Activated CD4-positive, alpha-beta T cell treated with anti-CD3 and anti-CD28 coated beads, Interleukin-2, Interleukin-6, amounts not matched to agents 100 ng/mL and 50 ng/mL, durations not matched to agents 16 hours and 8 hours (primary cell): Measurements from ENCODE around the gene LMO2.

Experiments used
- DNase-seq: peaks from one replicate; pipeline ENCODE4 v3.0.0-alpha.2; 2020

Gene LMO2

DNA sequence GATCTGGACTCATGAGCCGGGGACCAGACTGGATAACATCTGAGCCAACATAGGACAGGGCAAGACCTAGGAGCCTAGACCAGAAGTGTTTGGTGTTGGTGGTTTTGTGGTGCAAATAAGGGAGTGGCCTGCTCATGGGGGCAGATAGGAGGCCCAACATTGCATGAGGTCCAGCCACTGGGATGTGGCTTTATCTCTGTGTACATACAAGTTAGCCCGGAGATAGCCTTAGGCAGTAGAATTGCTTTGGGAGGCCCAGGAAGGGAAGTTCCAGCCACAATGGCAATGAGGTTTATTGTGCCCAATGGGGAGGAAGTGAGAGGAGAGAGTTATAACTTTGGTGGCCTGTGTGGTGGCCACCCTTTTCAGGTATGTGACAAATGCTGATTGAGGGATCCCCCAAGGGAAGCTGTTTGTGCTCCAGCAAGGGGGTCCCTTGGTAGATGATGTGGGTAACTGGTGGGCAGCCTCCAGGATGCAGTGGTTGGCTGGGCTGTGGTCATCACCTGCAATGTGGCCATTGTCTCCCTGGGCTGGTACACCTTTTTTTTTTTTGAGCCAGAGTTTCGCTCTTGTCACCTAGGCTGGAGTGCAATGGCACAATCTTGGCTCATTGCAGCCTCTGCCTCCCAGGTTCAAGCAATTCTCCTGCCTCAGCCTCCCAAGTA is 6.4 kb downstream of the LMO2 start:
- no peak for DNase-seq

DNA sequence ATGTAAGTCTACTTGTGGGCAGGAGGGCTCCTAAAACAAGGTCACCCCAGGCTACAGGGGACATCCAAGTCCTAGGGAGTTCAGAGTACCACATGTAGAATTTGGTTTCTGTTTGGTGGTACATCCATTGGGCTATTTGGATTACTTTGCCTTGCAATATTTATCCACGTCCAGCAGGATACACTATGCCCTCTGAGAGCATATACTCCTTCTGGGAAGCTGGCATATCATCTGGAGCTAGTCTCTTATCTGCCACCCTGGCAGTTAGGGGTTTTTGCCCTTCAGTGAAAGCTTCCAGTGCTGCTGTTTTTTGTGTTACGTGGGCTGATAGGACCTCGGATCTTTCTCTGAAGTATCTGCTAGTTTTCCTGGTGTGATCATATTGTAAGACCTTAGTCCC is 7.3 kb downstream of the LMO2 start:
- DNase-seq: no peak

DNA sequence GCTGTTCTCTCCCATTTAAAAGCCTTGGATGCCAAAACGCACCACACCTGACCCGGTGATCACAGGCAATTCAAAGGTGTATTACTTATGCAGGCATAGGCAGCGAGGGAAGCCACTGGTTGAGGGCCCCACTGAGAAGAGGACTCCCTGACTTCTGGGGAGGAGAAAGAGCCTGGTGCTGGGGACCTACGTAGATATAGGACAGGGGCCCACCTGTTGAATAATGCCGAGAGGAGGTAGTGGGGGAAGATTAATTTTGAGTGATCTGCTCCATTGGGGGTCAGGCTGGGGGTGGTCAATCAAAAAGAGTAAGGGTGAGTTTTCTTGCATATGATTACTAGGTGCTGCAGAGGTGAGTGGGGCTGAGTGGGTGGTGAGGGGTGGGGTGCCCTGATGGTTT is 7.8 kb downstream of the LMO2 start:
- no peak for DNase-seq

DNA sequence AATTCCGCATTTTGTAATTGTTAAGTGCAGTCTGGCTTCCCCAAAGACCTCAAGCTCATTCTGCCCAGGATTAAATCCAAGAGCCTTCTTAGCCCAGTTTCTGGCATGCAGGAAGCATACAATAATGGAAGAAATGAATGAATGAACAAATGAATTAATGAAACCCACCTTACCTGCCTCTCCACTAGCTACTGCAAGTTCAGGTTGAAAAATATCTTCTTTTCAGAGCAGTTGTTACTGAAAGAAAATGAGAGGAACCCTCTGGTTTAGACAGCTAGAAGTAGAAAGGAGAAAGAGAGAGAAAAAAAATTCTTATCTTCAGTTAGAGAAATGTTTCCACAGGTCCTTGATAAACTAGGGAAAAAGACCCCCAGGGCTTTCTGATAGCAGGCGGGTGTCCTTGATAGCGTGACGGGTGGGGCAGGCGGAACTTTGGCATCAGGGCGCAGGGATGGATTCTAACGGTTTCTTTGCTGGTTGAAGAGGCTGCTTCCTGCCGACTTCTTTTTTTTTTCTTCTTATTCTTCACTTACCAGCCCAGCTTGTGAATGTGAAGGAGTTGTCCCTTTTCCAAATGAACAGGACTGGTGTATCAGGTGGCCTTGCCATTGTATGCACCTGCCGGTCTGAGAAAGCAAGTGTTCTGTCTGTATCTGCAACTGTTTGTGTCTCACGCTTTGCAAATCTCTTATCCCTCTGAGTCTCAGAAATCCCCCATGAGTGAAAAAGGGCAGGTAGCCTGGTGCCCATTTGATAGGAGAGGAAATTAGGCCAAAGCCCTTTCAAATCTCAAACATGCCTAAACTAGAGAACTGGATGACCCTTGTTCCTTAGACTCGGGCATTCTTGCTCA is 10.0 kb downstream of the LMO2 start:
- no peak for DNase-seq

DNA sequence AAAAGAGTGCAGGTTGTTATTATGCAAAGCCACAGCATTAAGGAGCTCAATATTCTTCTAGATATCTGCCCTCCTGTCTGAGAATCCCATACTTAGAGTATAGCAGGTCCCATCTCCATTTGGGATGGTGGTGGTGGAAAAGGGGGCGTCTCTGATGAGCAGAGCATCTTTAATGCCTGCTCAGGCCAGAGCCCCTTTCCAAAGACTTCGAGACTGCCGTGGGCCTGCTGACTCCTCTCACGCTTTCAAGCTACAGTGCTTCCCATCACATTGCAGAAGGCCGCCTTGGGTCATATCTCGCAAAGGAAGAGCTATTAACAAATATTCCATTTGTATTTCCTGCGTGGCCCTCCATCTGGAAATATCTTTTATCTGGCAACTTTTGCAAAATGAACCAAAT is 10.9 kb downstream of the LMO2 start:
- no peak for DNase-seq

DNA sequence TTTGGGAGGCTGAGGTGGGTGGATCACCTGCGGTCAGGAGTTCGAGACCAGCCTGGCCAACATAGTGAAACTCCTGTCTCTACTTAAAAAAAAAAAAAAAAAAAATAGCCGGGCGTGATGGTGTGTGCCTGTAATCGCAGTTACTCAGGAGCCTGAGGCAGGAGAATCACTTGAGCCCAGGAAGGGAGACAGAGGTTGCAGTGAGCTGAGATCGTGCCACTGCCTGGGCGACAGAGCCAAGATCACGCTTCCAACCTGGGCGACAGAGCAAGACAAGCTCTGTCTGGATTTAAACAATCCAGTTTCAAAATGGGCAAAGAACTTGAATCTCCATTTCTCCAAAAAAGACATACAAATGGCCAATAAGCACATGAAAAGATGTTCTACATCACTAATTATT is 12.5 kb downstream of the LMO2 start:
- DNase-seq: no peak

DNA sequence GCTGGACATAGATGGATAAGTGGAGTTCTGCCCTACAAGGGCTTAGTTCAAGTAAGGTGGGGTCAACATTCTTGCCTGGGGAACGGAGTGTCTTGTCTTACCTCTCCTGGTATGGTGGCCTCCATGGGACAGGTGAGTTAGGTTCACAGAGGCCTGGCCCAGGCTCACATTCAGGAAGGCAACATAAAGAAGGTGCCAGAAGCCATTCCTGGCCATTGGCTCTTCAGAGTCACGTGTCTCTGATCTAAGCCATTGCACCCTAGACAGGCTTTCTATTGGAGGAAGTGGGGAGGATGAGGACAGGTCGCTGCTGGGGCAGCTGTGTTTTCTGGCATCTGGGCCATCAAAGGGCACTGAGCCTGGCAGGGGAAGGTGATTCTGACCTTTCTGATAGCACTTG is 14.8 kb downstream of the LMO2 start:
- no peak for DNase-seq

GRCh38 chr11:33875621-33876294 is 16.1 kb downstream of the LMO2 start:
- no peak for DNase-seq

- DNase-seq: no peak
Measured at GRCh38 chr11:33874910-33875490, 16.9 kb downstream of the LMO2 start.

GRCh38 chr11:33874433-33874832 is 17.4 kb downstream of the LMO2 start:
- no peak for DNase-seq

- no peak for DNase-seq
Measured at GRCh38 chr11:33869481-33870422, 22.1 kb downstream of the LMO2 start.

GRCh38 chr11:33868647-33869461 is 23.0 kb downstream of the LMO2 start:
- no peak for DNase-seq

GRCh38 chr11:33867996-33868646 is 23.8 kb downstream of the LMO2 start:
- DNase-seq: no peak

DNA sequence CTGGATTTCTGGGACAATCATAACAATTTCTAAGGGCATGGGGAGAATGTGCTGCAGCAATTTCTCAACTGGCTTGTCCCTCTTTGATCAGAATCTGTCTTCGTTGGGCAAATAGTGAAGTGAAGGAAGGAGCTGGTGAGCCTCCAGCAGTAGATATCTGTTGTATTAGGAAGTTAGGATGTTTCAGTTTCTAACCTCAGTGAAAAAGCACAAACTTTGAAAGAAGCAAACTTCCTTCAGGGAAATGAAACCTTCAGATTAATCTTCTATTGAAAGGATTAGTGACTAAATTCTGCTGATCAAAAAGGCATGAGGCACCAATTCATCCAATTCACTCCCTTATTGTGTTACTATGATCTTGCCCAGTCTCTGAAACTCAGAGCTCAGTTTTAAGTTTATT is 24.3 kb downstream of the LMO2 start:
- no peak for DNase-seq

GRCh38 chr11:33866936-33867335 is 24.9 kb downstream of the LMO2 start:
- DNase-seq: no peak

DNA sequence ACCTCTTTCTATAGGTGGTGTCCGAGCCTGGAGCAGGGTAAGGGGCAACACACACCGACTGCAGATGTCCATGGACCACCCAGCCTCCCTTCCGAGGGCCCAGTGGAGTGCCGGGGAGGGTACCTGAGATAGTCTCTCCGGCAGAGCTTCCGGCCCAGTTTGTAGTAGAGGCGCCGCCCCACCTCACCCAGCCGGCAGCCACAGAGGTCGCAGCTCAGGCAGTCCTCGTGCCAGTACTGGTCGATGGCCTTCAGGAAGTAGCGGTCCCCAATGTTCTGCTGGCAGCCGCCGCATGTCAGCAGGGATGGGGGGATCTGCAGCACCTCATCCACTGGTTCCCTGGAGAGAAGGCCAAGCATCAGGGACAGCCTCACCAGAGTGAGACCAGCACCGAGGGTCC is 27.4 kb downstream of the LMO2 start:
- no peak for DNase-seq

GRCh38 chr11:33863418-33864172 is 28.3 kb downstream of the LMO2 start:
- DNase-seq: no peak

GRCh38 chr11:33861941-33862589 is 29.8 kb downstream of the LMO2 start:
- DNase-seq: no peak

- DNase-seq: no peak
Measured at GRCh38 chr11:33861386-33861785, 30.5 kb downstream of the LMO2 start.

- DNase-seq: no peak
Measured at GRCh38 chr11:33860926-33861325, 30.9 kb downstream of the LMO2 start.
